ENCODE results near the gene ST3GAL3.
"Not testable (repeated sequence)": the region's sequence is repeated elsewhere in the genome, so short reads cannot be mapped to it uniquely, and the experiment has no call there.

Gene ST3GAL3

GRCh38 chr1:43772978-43773377, 65.6 kb downstream of the ST3GAL3 start:
- Histone ChIP-seq H3K9me3 (ENCODE audit: control extremely low read depth in 1 of 5, control insufficient read depth in 4 of 5, insufficient read depth in 2 of 5, low read depth in 1 of 5, low read length in 4 of 5) (no peaks in the 10 kb centered on the region), H3K27me3 (replicated peaks in 2 of 5; ENCODE audit: control insufficient read depth in 4 of 5, insufficient read depth in 5 of 5, low read length in 4 of 5) (no peaks in the 10 kb centered on the region), H3K4me1 (ENCODE audit: control extremely low read depth in 1 of 4, control insufficient read depth in 4 of 4, insufficient read depth in 4 of 4, low read length in 3 of 4) (peaks cover 0 to 18% (median 9%) of the 10 kb centered on the region in 4 experiments), H3K4me3 (ENCODE audit: control insufficient read depth in 1 of 7, extremely low read depth in 1 of 7, insufficient read depth in 4 of 7, low read depth in 2 of 7, low read length in 6 of 7) (no peak overlapping the region), H3K36me3 (ENCODE audit: control insufficient read depth in 4 of 4, insufficient read depth in 4 of 4, low read length in 3 of 4) (peaks cover 0 to 8% (median 2%) of the 10 kb centered on the region in 4 experiments), H3K27ac (ENCODE audit: insufficient read depth in 1 of 2, low read depth in 1 of 2, low read length in 2 of 2, poor library complexity in 1 of 2, severe bottlenecking in 2 of 2) (no peak overlapping the region)
- ChIA-PET POLR2A (no interaction called here), CTCF (interaction anchor here (1.2 kb wide), 2 partner anchors 7 to 9 kb away, joined by 3 to 4 read pairs; no protein-coding TSS in a partner anchor)
- 86% methylated on average over 2 of the region's 5 CpGs for WGBS (ENCODE audit: insufficient coverage)
- DNase-seq, result no peak

- Histone ChIP-seq H3K36me3 (ENCODE audit: control insufficient read depth in 4 of 4, insufficient read depth in 4 of 4, low read length in 3 of 4) (peaks cover 0 to 8% (median 2%) of the 10 kb centered on the region in 4 experiments), H3K27ac (ENCODE audit: insufficient read depth in 1 of 2, low read depth in 1 of 2, low read length in 2 of 2, poor library complexity in 1 of 2, severe bottlenecking in 2 of 2) (no peak overlapping the region), H3K4me1 (ENCODE audit: control extremely low read depth in 1 of 4, control insufficient read depth in 4 of 4, insufficient read depth in 4 of 4, low read length in 3 of 4) (peaks cover 0 to 18% (median 9%) of the 10 kb centered on the region in 4 experiments), H3K27me3 (replicated peaks in 2 of 5; ENCODE audit: control insufficient read depth in 4 of 5, insufficient read depth in 5 of 5, low read length in 4 of 5) (no peaks in the 10 kb centered on the region), H3K4me3 (ENCODE audit: control insufficient read depth in 1 of 7, extremely low read depth in 1 of 7, insufficient read depth in 4 of 7, low read depth in 2 of 7, low read length in 6 of 7) (no peak overlapping the region), H3K9me3 (ENCODE audit: control extremely low read depth in 1 of 5, control insufficient read depth in 4 of 5, insufficient read depth in 2 of 5, low read depth in 1 of 5, low read length in 4 of 5) (no peaks in the 10 kb centered on the region)
- DNase-seq, result no peak
- ChIA-PET CTCF (interaction anchor here (1.2 to 1.5 kb wide), 3 partner anchors 8 to 11 kb away, joined by 3 to 4 read pairs (median 4); no protein-coding TSS in a partner anchor), POLR2A (interaction anchor here (0.7 kb wide), 1 partner anchor 112 kb away, joined by 3 read pairs; no protein-coding TSS in a partner anchor)
These were observed 66.5 kb downstream of the ST3GAL3 start for GRCh38 chr1:43773821-43774220.

GRCh38 chr1:43774359-43774758, 67.0 kb downstream of the ST3GAL3 start:
- H3K4me3 ChIP-seq (ENCODE audit: control insufficient read depth in 1 of 7, extremely low read depth in 1 of 7, insufficient read depth in 4 of 7, low read depth in 2 of 7, low read length in 6 of 7), result no peak overlapping the region

GRCh38 chr1:43776043-43776761, 68.9 kb downstream of the ST3GAL3 start:
- Histone ChIP-seq H3K36me3 (ENCODE audit: control insufficient read depth in 4 of 4, insufficient read depth in 4 of 4, low read length in 3 of 4) (peaks cover 0 to 13% (median 5%) of the 10 kb centered on the region in 4 experiments), H3K27me3 (replicated peaks in 2 of 5; ENCODE audit: control insufficient read depth in 4 of 5, insufficient read depth in 5 of 5, low read length in 4 of 5) (no peaks in the 10 kb centered on the region), H3K4me1 (ENCODE audit: control extremely low read depth in 1 of 4, control insufficient read depth in 4 of 4, insufficient read depth in 4 of 4, low read length in 3 of 4) (peaks cover 0 to 24% (median 7%) of the 10 kb centered on the region in 4 experiments), H3K27ac (ENCODE audit: insufficient read depth in 1 of 2, low read depth in 1 of 2, low read length in 2 of 2, poor library complexity in 1 of 2, severe bottlenecking in 2 of 2) (peak overlapping the region in 1 of 2 experiments; percentile 32), H3K4me3 (ENCODE audit: control insufficient read depth in 1 of 7, extremely low read depth in 1 of 7, insufficient read depth in 4 of 7, low read depth in 2 of 7, low read length in 6 of 7) (no peak overlapping the region), H3K9me3 (ENCODE audit: control extremely low read depth in 1 of 5, control insufficient read depth in 4 of 5, insufficient read depth in 2 of 5, low read depth in 1 of 5, low read length in 4 of 5) (peaks cover 0 to 13% (median 0%) of the 10 kb centered on the region in 5 experiments)
- POLR2A ChIA-PET, result no interaction called here
- peak in 2 of 3 donors; percentile 38 to 53 for DNase-seq
- CTCF ChIA-PET, result interaction anchor here (1.6 kb wide), 1 partner anchor 159 kb away, joined by 5 read pairs; no protein-coding TSS in a partner anchor
- 89% methylated on average over 1 of the region's 4 CpGs for WGBS (ENCODE audit: insufficient coverage)

More at GRCh38 chr1:43774359-43774758, 67.0 kb downstream of the ST3GAL3 start:
- H3K9me3 ChIP-seq (ENCODE audit: control extremely low read depth in 1 of 5, control insufficient read depth in 4 of 5, insufficient read depth in 2 of 5, low read depth in 1 of 5, low read length in 4 of 5), result peaks cover 0 to 3% (median 0%) of the 10 kb centered on the region in 5 experiments
- H3K36me3 ChIP-seq (ENCODE audit: control insufficient read depth in 4 of 4, insufficient read depth in 4 of 4, low read length in 3 of 4), result peaks cover 0 to 8% (median 3%) of the 10 kb centered on the region in 4 experiments
- ChIA-PET CTCF (interaction anchor here (1.2 to 1.5 kb wide), 2 partner anchors 9 to 10 kb away, joined by 3 to 4 read pairs; no protein-coding TSS in a partner anchor), POLR2A (interaction anchor here (0.7 to 0.8 kb wide), 2 partner anchors 112 to 177 kb away, joined by 3 read pairs; no protein-coding TSS in a partner anchor)
- H3K27ac ChIP-seq (ENCODE audit: insufficient read depth in 1 of 2, low read depth in 1 of 2, low read length in 2 of 2, poor library complexity in 1 of 2, severe bottlenecking in 2 of 2), result no peak overlapping the region
- DNase-seq, result no peak
- peaks cover 0 to 19% (median 9%) of the 10 kb centered on the region in 4 experiments for H3K4me1 ChIP-seq (ENCODE audit: control extremely low read depth in 1 of 4, control insufficient read depth in 4 of 4, insufficient read depth in 4 of 4, low read length in 3 of 4)
- no peaks in the 10 kb centered on the region for H3K27me3 ChIP-seq (replicated peaks in 2 of 5; ENCODE audit: control insufficient read depth in 4 of 5, insufficient read depth in 5 of 5, low read length in 4 of 5)
- 100% methylated on average over 2 of the region's 2 CpGs for WGBS (ENCODE audit: insufficient coverage)

DNA sequence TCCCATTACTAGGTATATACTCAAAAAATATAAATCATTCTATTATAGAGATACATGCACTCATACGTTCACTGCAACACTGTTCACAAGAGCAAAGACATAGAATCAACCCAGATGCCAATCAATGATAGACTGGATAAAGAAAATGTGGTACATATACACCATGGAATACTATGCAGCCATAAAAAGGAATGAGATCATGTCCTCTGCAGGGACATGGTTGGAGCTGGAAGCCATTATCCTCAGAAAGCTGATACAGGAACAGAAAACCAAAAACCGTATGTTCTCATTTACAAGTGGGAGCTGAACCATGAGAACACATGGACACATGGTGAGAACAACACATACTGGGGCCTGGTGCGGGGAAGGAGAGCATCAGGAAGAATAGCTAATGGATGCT, 70.6 kb downstream of the ST3GAL3 start:
- H3K27ac ChIP-seq (ENCODE audit: insufficient read depth in 1 of 2, low read depth in 1 of 2, low read length in 2 of 2, poor library complexity in 1 of 2, severe bottlenecking in 2 of 2); DNase-seq; H3K4me3 ChIP-seq (ENCODE audit: control insufficient read depth in 1 of 7, extremely low read depth in 1 of 7, insufficient read depth in 4 of 7, low read depth in 2 of 7, low read length in 6 of 7); POLR2A ChIA-PET; H3K27me3 ChIP-seq (replicated peaks in 2 of 5; ENCODE audit: control insufficient read depth in 4 of 5, insufficient read depth in 5 of 5, low read length in 4 of 5): not testable (repeated sequence)
- H3K9me3 ChIP-seq (ENCODE audit: control extremely low read depth in 1 of 5, control insufficient read depth in 4 of 5, insufficient read depth in 2 of 5, low read depth in 1 of 5, low read length in 4 of 5), result peaks cover 0 to 13% (median 0%) of the 10 kb centered on the region in 5 experiments
- H3K4me1 ChIP-seq (ENCODE audit: control extremely low read depth in 1 of 4, control insufficient read depth in 4 of 4, insufficient read depth in 4 of 4, low read length in 3 of 4), result peaks cover 0 to 26% (median 11%) of the 10 kb centered on the region in 4 experiments
- CTCF ChIA-PET, result interaction anchor here (1.6 kb wide), 1 partner anchor 157 kb away, joined by 5 read pairs; no protein-coding TSS in a partner anchor
- 100% methylated on average over 1 of the region's 3 CpGs for WGBS (ENCODE audit: insufficient coverage)
- H3K36me3 ChIP-seq (ENCODE audit: control insufficient read depth in 4 of 4, insufficient read depth in 4 of 4, low read length in 3 of 4), result peaks cover 0 to 13% (median 3%) of the 10 kb centered on the region in 4 experiments

GRCh38 chr1:43779266-43779665, 71.9 kb downstream of the ST3GAL3 start:
- peaks cover 0 to 8% (median 3%) of the 10 kb centered on the region in 4 experiments for H3K36me3 ChIP-seq (ENCODE audit: control insufficient read depth in 4 of 4, insufficient read depth in 4 of 4, low read length in 3 of 4)
- H3K27me3 ChIP-seq (replicated peaks in 2 of 5; ENCODE audit: control insufficient read depth in 4 of 5, insufficient read depth in 5 of 5, low read length in 4 of 5), result no peaks in the 10 kb centered on the region
- peaks cover 0 to 13% (median 0%) of the 10 kb centered on the region in 5 experiments for H3K9me3 ChIP-seq (ENCODE audit: control extremely low read depth in 1 of 5, control insufficient read depth in 4 of 5, insufficient read depth in 2 of 5, low read depth in 1 of 5, low read length in 4 of 5)
- DNase-seq, result no peak
- POLR2A ChIA-PET, result no interaction called here
- no peak overlapping the region for H3K4me3 ChIP-seq (ENCODE audit: control insufficient read depth in 1 of 7, extremely low read depth in 1 of 7, insufficient read depth in 4 of 7, low read depth in 2 of 7, low read length in 6 of 7)
- CTCF ChIA-PET, result no interaction called here
- no CpG with 5 or more reads among the region's 1 CpG for WGBS (ENCODE audit: insufficient coverage)
- peaks cover 0 to 38% (median 17%) of the 10 kb centered on the region in 4 experiments for H3K4me1 ChIP-seq (ENCODE audit: control extremely low read depth in 1 of 4, control insufficient read depth in 4 of 4, insufficient read depth in 4 of 4, low read length in 3 of 4)
- H3K27ac ChIP-seq (ENCODE audit: insufficient read depth in 1 of 2, low read depth in 1 of 2, low read length in 2 of 2, poor library complexity in 1 of 2, severe bottlenecking in 2 of 2), result no peak overlapping the region
